ENCODE results near the gene SLC4A5.

The SLC4A5 gene

GRCh38 chr2:74297950-74298349, 45.3 kb downstream of the SLC4A5 start:
- DNase-seq (ENCODE audit: insufficient read length, low spot score) (no peak), FAIRE-seq (peak; percentile 79)
- TF ChIP-seq POLR2AphosphoS5 (IDR thresholded peaks at IDR 0.05; ENCODE audit: low read depth, low read length), result no peak
- no peak for TF ChIP-seq SPI1 (IDR thresholded peaks at IDR 0.05; ENCODE audit: low read depth, low read length)
- no peak for TF ChIP-seq TAF1 (IDR thresholded peaks at IDR 0.05; ENCODE audit: low read depth, low read length)
- TF ChIP-seq POU2F2 (IDR thresholded peaks at IDR 0.05; ENCODE audit: low read depth, low read length), result no peak
- no peak for TF ChIP-seq POLR2A (IDR thresholded peaks at IDR 0.05; ENCODE audit: low read depth, low read length)
- TF ChIP-seq PAX5 (IDR thresholded peaks at IDR 0.05; ENCODE audit: insufficient read depth, low read length, severe bottlenecking), result no peak

- DNase-seq (ENCODE audit: insufficient read length, low spot score) (peak; percentile 42), FAIRE-seq (peak; percentile 60)
These were observed 45.8 kb downstream of the SLC4A5 start for GRCh38 chr2:74297391-74297790.

GRCh38 chr2:74293191-74293991, 49.8 kb downstream of the SLC4A5 start:
- TF ChIP-seq POU2F2 (IDR thresholded peaks at IDR 0.05; ENCODE audit: low read depth, low read length) (no peak), POLR2AphosphoS5 (IDR thresholded peaks at IDR 0.05; ENCODE audit: low read depth, low read length) (no peak)
- DNase-seq (ENCODE audit: insufficient read length, low spot score), result no peak

More at GRCh38 chr2:74297391-74297790, 45.8 kb downstream of the SLC4A5 start:
- TF ChIP-seq SPI1 (IDR thresholded peaks at IDR 0.05; ENCODE audit: low read depth, low read length), result peak; percentile 91
- TF ChIP-seq TAF1 (IDR thresholded peaks at IDR 0.05; ENCODE audit: low read depth, low read length), result no peak
- TF ChIP-seq PAX5 (IDR thresholded peaks at IDR 0.05; ENCODE audit: insufficient read depth, low read length, severe bottlenecking), result no peak
- TF ChIP-seq POLR2A (IDR thresholded peaks at IDR 0.05; ENCODE audit: low read depth, low read length), result no peak
- no peak for TF ChIP-seq POLR2AphosphoS5 (IDR thresholded peaks at IDR 0.05; ENCODE audit: low read depth, low read length)

GRCh38 chr2:74292751-74293150, 50.5 kb downstream of the SLC4A5 start:
- DNase-seq (ENCODE audit: insufficient read length, low spot score) (no peak), FAIRE-seq (no peak)
- TF ChIP-seq TAF1 (IDR thresholded peaks at IDR 0.05; ENCODE audit: low read depth, low read length), result no peak
- TF ChIP-seq POLR2AphosphoS5 (IDR thresholded peaks at IDR 0.05; ENCODE audit: low read depth, low read length), result no peak
- no peak for TF ChIP-seq SPI1 (IDR thresholded peaks at IDR 0.05; ENCODE audit: low read depth, low read length)
- no peak for TF ChIP-seq PAX5 (IDR thresholded peaks at IDR 0.05; ENCODE audit: insufficient read depth, low read length, severe bottlenecking)
- TF ChIP-seq POLR2A (IDR thresholded peaks at IDR 0.05; ENCODE audit: low read depth, low read length), result no peak
- no peak for TF ChIP-seq POU2F2 (IDR thresholded peaks at IDR 0.05; ENCODE audit: low read depth, low read length)

More at GRCh38 chr2:74293191-74293991, 49.8 kb downstream of the SLC4A5 start:
- no peak for FAIRE-seq

- DNase-seq (ENCODE audit: insufficient read length, low spot score) (no peak), FAIRE-seq (no peak)
- no peak for TF ChIP-seq POLR2A (IDR thresholded peaks at IDR 0.05; ENCODE audit: low read depth, low read length)
- TF ChIP-seq POU2F2 (IDR thresholded peaks at IDR 0.05; ENCODE audit: low read depth, low read length), result no peak
- no peak for TF ChIP-seq POLR2AphosphoS5 (IDR thresholded peaks at IDR 0.05; ENCODE audit: low read depth, low read length)
- TF ChIP-seq PAX5 (IDR thresholded peaks at IDR 0.05; ENCODE audit: insufficient read depth, low read length, severe bottlenecking), result no peak
- TF ChIP-seq TAF1 (IDR thresholded peaks at IDR 0.05; ENCODE audit: low read depth, low read length), result no peak
- TF ChIP-seq SPI1 (IDR thresholded peaks at IDR 0.05; ENCODE audit: low read depth, low read length), result no peak
These were observed 51.2 kb downstream of the SLC4A5 start for GRCh38 chr2:74291886-74292621.

GRCh38 chr2:74291218-74291544, 52.0 kb downstream of the SLC4A5 start:
- TF ChIP-seq PAX5 (IDR thresholded peaks at IDR 0.05; ENCODE audit: insufficient read depth, low read length, severe bottlenecking) (no peak), SPI1 (IDR thresholded peaks at IDR 0.05; ENCODE audit: low read depth, low read length) (no peak), POU2F2 (IDR thresholded peaks at IDR 0.05; ENCODE audit: low read depth, low read length) (no peak), TAF1 (IDR thresholded peaks at IDR 0.05; ENCODE audit: low read depth, low read length) (no peak), POLR2A (IDR thresholded peaks at IDR 0.05; ENCODE audit: low read depth, low read length) (no peak), POLR2AphosphoS5 (IDR thresholded peaks at IDR 0.05; ENCODE audit: low read depth, low read length) (no peak)
- no peak for DNase-seq (ENCODE audit: insufficient read length, low spot score)
- FAIRE-seq, result no peak

GRCh38 chr2:74290466-74291217, 52.6 kb downstream of the SLC4A5 start:
- no peak for TF ChIP-seq TAF1 (IDR thresholded peaks at IDR 0.05; ENCODE audit: low read depth, low read length)
- TF ChIP-seq SPI1 (IDR thresholded peaks at IDR 0.05; ENCODE audit: low read depth, low read length), result peak; percentile 49
- FAIRE-seq (peak; percentile 82), DNase-seq (ENCODE audit: insufficient read length, low spot score) (no peak)

GRCh38 chr2:74290066-74290465, 53.1 kb downstream of the SLC4A5 start:
- peak; percentile 28 for FAIRE-seq
- DNase-seq (ENCODE audit: insufficient read length, low spot score), result no peak
- TF ChIP-seq SPI1 (IDR thresholded peaks at IDR 0.05; ENCODE audit: low read depth, low read length) (no peak), PAX5 (IDR thresholded peaks at IDR 0.05; ENCODE audit: insufficient read depth, low read length, severe bottlenecking) (no peak), POU2F2 (IDR thresholded peaks at IDR 0.05; ENCODE audit: low read depth, low read length) (no peak), POLR2A (IDR thresholded peaks at IDR 0.05; ENCODE audit: low read depth, low read length) (no peak), POLR2AphosphoS5 (IDR thresholded peaks at IDR 0.05; ENCODE audit: low read depth, low read length) (no peak)

GRCh38 chr2:74286725-74287124, 56.5 kb downstream of the SLC4A5 start:
- FAIRE-seq (no peak), DNase-seq (ENCODE audit: insufficient read length, low spot score) (no peak)
- TF ChIP-seq SPI1 (IDR thresholded peaks at IDR 0.05; ENCODE audit: low read depth, low read length) (no peak), POLR2AphosphoS5 (IDR thresholded peaks at IDR 0.05; ENCODE audit: low read depth, low read length) (no peak), POU2F2 (IDR thresholded peaks at IDR 0.05; ENCODE audit: low read depth, low read length) (no peak), PAX5 (IDR thresholded peaks at IDR 0.05; ENCODE audit: insufficient read depth, low read length, severe bottlenecking) (no peak), TAF1 (IDR thresholded peaks at IDR 0.05; ENCODE audit: low read depth, low read length) (no peak), POLR2A (IDR thresholded peaks at IDR 0.05; ENCODE audit: low read depth, low read length) (no peak)
